Heart left ventricle (tissue), 13 donors: Measurements from ENCODE around the gene CCIN.
"Not testable (repeated sequence)": the region's sequence is repeated elsewhere in the genome, so short reads cannot be mapped to it uniquely, and the experiment has no call there.

Source experiments
- CTCF ChIP-seq, 12 donors: fragments of 200-600 bp; sonication (generic) in 4 of 12; IDR thresholded peaks; one replicate each; pipeline versions ENCODE4 v1.5.0 to v1.8.0; 2018 to 2022; ENCODE audit warnings: antibody characterized with exemption in 12 of 12, mild to moderate bottlenecking in 5 of 12
- POLR2A ChIP-seq, 2 donors: fragments of 450-650 bp; IDR thresholded peaks; one replicate each; pipeline ENCODE4 v1.6.1; 2017; ENCODE audit warnings: antibody characterized with exemption in 2 of 2, mild to moderate bottlenecking in 2 of 2, moderate library complexity in 2 of 2
- donor health status: ischemic (EF 13 %, LVEDD 7.1; RV severe dilation, severe dysfunction).
- donor health status: DM: no; HTN: yes; CAD: no.
- donor health status: DM: no; HTN: no; CAD: no.
- donor health status: ischemic (EF 25% LVEDD 6.9; RV normal size, moderate dysfunction).
- donor health status: ischemic (EF 25% LVEDD 5.7; RV mildly dilated, moderate dysfunction).
- donor health status: ischemic (EF 35%, LVEDD 5.7; RV mildly dilated, moderate dysfunction).
- donor health status: nonischemic (EF 11% LVEDD 7.7; RV severe dilation, severe dysfunction).
- donor health status: DM: yes; HTN: yes; CAD: no.
- donor health status: PGD.
- donor health status: ischemic (EF 29% LVEDD 5.4; RV normal size, mild dysfunction).
- donor health status: nonischemic (EF 23%, LVEDD 6.1; RV moderate dilation, normal function).

- not testable (repeated sequence) for TF ChIP-seq CTCF, POLR2A (IDR thresholded peaks at IDR 0.05)
Measured at GRCh38 chr9:36176496-36176895, 7.3 kb downstream of the CCIN start.
